GM19468 (cell line): ENCODE results near the gene DUSP22.
"Not testable (repeated sequence)": the region's sequence is repeated elsewhere in the genome, so short reads cannot be mapped to it uniquely, and the experiment has no call there.

Experiments
- ATAC-seq: cut with Tn5 transposase; IDR thresholded peaks from one replicate; pipeline ENCODE4 v1.9.1; 2021; ENCODE audit warnings: mild to moderate bottlenecking, moderate library complexity, moderate number of reproducible peaks; ENCODE audit not compliant: unreplicated experiment; ENCODE audit errors: extremely low read depth

The DUSP22 gene

DNA sequence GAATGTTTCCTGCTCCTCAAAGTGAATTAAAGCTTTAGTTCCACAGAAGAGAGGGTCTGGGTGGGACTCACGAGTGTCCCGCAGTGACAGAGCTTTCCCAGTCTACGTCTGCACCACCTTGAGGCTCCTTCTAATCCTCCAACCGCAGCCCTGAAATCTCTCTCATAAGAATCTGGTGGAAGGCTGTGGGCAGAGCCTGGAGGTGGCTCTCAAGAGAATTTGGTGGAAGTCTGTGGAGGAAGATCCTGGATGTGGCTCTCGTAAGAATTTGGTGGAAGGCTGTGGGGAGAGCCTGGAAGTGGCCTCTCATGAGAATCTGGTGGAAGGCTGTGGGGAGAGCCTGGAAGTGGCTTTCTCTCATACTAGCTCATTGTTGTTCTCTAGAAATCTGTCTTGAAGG, 13.8 kb upstream of the DUSP22 start:
- ATAC-seq, result no peak

DNA sequence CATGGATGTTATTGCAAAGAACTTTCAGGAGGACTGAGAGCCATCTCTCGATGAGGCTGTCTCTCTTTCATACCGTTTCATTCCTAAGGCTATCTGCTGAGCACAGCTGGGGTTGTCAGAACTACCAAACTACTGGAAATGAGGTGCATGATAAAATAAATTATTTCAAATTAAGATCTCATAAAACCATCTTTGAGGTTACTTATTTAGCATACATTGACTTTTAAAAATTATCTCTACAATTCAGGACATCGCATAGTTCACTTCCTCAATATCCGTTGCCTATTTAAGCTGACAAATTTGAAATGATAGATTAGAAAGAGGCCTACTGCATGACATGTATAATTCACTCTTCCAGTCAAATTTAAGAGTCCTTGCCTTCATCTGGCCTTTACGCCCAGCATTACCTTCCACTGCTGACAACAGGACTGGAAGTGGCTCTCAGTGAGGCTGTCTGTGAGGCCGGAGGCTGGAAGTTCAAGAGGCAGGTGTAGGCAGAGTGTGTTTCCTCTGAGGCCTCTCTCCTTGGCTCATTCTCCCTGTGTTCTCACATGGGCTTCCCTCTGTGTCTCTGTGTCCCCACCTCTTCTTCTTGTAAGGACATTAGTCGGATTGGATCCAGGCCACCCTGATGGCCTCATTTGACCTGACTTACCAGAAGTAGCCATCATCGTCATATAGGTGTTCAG, 12.8 kb upstream of the DUSP22 start:
- ATAC-seq, result no peak

DNA sequence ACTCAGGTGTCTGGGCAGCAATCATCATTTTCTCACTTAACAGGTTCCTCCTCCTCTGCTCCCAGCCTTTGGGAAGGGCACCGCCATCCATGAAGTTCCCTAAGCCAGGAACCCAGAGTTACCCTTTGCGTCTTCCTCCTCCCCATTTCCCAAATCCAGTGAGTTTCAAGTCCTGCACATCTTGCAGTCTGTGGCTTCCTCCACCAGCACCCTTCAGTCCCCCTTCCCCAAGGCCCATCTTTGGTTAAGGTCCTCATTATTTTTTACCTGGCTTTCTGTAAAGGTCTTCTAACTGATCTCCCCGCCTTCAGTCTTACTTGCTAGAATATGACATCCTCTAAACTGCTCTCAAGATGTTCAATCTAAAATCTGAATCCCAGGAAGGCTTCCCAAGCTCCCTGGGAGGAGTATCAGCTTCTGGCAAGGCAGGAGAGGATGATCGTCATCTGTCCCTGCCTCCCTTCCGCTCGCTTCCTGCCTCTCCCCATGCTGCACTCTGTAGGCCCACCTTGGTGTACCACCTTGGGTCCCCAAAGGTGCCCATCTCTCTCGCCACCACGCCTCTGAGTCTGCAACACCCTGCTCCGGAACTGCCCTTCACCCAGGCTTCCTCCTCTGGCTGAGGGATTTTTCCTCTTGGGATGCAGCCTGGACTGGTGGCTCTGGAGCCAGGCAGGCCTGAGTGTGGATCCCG, 11.4 kb upstream of the DUSP22 start:
- no peak for ATAC-seq

DNA sequence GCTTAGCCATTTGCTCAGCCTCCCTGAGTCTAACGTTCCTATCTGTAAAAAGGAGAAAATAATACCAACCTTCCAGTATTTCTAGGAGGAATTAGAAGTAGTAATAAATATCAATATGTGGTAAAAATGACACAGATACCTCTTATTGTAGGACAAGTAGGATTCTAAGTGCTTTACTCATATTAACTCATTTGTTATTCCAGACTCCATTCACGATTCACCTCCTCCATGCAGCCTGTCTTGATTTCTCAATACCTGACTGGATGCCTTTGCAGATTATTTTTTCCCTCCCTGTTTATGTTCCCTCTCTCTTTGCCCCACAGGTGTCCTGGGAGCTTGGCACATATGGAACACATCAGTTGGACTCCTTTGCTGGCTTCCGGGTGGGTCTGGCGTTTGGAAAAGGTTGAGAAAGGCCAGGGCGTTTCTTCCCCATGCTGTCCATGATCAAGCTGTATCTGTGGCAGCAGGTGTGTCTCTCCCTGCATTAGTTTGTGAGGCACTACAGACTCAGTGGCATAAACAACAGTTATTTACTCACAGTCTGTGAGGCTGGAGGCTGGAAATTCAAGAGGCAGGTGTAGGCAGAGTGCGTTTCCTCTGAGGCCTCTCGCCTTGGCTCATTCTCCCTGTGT, 10.7 kb upstream of the DUSP22 start:
- no peak for ATAC-seq

DNA sequence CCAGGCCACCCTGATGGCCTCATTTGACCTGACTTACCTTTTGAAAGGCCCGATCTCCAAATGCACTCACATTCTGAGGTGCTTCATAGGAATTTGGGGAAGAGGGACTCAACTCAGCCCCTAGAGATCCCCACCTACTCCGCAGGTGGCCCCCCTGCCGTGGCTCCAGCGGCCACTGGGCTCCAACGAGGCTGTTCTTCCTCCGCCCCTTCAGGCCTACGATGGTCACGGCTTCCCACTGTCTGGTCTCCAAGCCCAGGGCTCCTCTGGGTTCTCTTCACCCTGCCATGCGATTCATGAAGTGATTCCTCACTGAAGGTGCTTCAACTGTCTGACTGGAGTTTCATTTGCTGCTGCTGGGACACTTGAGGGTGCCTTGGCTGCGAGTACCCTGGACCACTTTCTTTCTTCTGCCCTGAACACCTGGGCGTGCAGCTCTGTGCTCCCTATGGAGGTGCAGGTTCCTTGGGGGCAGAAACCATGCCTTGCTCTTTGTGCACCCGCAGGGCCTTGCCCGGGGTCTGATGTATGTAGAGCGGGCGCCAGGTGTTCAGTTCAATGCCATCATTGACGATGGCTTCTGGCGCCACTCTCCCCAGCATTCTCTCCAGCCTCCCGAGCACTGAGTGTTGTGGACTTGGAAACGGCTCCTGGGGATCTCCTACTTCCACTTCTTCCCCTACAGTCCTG, 10.0 kb upstream of the DUSP22 start:
- no peak for ATAC-seq

- no peak for ATAC-seq
Observed at GRCh38 chr6:282867-283416, 9.3 kb upstream of the DUSP22 start.

GRCh38 chr6:284486-284885, 7.8 kb upstream of the DUSP22 start:
- no peak for ATAC-seq

DNA sequence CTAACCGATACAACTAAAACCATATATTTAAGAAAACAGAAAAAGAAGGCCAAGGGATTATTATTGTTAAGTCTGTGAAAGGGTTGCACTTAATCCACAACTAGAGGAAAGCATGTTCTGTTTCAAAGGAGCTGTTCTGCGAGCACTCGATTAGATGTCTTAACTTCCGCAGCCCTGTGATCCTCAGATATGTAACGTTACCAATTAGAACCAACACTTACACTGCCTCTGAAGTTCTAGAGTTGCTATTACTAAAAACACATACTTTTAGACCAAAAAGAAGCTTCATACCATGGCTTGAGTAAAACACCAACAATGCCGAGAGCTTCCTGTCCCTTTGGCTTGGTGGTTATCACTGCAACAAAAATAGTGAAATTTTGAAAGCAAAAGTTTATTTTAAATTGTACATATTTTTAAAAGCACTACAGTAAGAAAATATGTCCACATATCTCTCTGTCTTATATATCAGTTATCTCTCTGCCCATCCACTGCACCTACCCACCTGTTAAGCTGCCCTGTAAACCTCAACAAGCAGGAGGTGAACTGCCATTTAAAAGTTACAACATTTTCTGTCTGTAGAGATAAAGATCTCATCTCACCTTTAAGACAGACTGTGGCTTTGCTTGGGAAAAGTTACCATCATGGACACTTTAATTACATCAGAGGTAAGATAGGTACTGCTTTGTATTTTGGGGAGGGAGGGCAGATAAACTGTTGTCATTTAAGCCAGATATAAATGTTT, 7.1 kb upstream of the DUSP22 start:
- no peak for ATAC-seq

DNA sequence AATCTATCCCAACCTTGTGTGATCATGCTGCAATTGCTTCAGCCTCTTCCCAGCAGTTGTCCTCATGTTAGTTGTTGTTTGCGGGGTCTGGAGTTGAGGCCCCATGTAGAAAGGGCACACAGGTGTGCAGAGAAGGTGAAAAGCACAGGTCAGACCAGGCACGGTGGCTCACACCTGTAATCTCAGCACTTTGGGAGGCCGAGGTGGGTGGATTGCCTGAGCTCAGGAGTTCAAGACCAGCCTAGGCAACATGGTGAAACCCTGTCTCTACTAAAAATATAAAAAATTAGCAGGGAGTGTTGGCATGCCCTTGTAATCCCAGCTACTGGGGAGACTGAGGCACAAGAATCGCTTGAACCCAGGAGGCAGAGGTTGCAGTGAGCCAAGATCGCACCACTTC, 6.4 kb upstream of the DUSP22 start:
- ATAC-seq, result not testable (repeated sequence)

GRCh38 chr6:286681-287488, 5.4 kb upstream of the DUSP22 start:
- no peak for ATAC-seq

DNA sequence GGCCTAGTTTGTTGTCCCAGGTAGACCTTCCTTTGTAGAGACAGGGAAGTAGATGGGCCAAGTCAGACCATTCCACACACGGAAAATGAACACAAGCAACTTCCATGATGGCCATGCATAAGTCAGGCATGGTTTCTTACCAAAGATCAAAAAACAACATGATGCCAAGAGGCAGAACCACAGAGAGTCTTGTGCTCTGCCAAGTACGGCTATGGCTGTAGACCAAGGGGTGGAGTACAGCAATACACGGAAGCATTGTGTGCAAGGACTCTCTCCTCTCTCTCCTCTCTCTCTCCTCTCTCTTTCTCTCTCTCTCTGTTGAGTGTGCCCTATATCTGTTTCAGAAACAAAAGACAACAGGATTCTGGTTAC, 4.8 kb upstream of the DUSP22 start:
- no peak for ATAC-seq

DNA sequence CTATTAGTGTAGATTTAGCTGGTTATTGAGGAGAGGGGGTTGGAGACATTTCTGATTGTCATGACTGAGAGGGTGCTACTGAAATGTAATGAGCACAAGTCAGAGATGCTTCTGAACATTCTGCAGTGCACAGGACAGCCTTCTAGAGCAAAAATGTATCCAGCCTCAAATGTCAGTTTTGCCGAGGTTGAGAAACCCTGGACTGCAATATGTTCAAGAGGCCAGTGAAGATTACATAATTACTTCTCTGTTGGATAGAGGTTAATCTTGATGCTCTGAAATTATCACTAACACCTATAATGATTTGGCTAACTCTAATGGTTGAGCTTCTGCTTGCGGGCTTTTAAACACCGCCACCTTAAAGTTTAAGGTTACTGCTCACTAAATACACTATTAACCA, 3.4 kb upstream of the DUSP22 start:
- ATAC-seq, result no peak

DNA sequence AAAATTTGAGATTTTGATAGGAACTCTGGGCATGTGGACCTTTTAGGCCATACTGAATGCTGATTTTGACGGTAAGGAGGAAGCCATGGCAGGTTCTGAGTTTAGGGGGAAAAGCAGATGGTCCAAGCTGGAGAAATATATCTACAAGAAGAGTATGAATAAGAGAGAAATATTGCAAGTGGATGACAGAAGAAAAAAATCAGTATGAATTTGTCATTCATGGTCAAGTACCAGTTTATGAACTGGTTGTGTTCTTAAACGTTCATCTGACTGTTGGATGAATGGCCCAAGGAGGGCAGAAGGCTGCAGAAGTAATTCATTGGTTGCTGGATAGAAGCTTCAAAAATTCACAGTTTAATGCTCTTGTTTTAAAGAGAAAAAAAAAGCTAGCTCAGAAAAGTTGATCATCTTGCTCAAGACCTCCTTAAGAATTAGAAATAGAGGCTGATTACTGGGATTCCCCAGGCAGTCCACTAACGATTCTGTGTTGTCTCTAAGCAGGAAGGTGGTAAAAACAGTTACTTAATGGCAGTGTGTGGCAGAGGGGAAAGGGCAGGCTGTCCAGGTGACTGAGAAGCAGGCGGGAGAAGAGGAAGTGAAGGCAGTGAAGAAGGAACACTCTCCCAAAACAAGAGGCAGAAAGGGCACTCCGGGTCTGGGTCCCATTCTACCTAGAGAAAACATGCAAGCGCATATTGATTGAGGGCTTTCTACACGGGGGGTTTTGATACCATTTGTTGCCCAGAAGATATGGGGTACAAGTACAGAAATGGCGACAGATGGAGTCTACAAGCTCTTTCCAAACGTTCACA, 2.0 kb upstream of the DUSP22 start:
- no peak for ATAC-seq

DNA sequence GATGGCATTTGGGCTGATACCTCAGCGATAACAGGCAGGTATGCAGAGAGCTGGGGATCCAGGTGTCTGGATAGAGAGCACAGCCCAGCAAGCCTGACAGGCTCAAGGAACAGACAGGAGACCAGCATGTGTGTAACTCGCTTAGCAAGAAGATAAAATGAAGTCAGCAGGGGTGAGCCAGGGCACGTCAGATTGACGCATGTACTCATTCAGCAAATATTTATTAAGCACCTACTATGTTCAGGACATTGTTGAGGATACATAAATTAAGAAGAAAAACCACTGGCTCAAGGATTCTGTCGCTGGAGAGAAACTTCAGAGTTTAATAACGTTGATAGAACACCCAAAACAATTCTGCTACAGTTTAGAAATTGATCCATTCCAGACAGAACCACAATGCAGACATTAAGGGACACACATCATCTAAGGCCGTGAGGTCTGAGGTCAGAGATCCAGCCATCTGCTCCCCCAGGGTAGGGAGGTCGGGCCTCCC, 1.0 kb upstream of the DUSP22 start:
- ATAC-seq, result no peak

GRCh38 chr6:292506-293192, 362 bp downstream of the DUSP22 start:
- peak; percentile 9 for ATAC-seq

GRCh38 chr6:293193-294174, 1.2 kb downstream of the DUSP22 start:
- ATAC-seq, result no peak
